Measurements from ENCODE around the gene FAM135A.

- TF ChIP-seq CTCF (conservative IDR thresholded peaks at IDR 0.05; ENCODE audit: low read depth in 2 of 2): no peak
- no peak for TF ChIP-seq CREB1 (CRISPR knock-in tag; IDR thresholded peaks at IDR 0.05; ENCODE audit: low read depth)
Observed at GRCh38 chr6:70370496-70370895, 42.8 kb upstream of the FAM135A start.
